DND-41 (cell line): ENCODE results near the gene NMNAT2.

Experiments
- ATAC-seq: fragments of 200-7000 bp; cut with Tn5 transposase; 3 replicates; pipeline ENCODE4 v1.9.1; 2021; ENCODE audit warnings: low read depth; ENCODE audit not compliant: insufficient read depth
- DNase-seq: peaks from one replicate; pipeline ENCODE4 v3.0.0-alpha.2; 2020
- H2AFZ ChIP-seq: 2 replicates; pipeline ENCODE4 v1.6.0; 2012; ENCODE audit warnings: low read depth, low read length
- H3K27ac ChIP-seq: 2 replicates; pipeline ENCODE4 v1.5.1; 2012; ENCODE audit warnings: low read length, inconsistent platforms
- H3K27me3 ChIP-seq: fragments of 200-600 bp; sonication (generic); 2 replicates; pipeline ENCODE4 v1.6.0; 2012; ENCODE audit warnings: low read length, mild to moderate bottlenecking, inconsistent platforms; ENCODE audit not compliant: insufficient read depth, poor library complexity
- H3K36me3 ChIP-seq: 2 replicates; pipeline ENCODE4 v1.5.1; 2012; ENCODE audit warnings: low read length, inconsistent platforms; ENCODE audit not compliant: insufficient read depth
- H3K4me1 ChIP-seq: 2 replicates; pipeline ENCODE4 v1.5.1; 2012; ENCODE audit warnings: mild to moderate bottlenecking, low read length; ENCODE audit not compliant: insufficient read depth
- H3K4me2 ChIP-seq: 2 replicates; pipeline ENCODE4 v1.6.0; 2012; ENCODE audit warnings: mild to moderate bottlenecking, moderate library complexity, low read length, inconsistent platforms; ENCODE audit not compliant: insufficient read depth
- H3K4me3 ChIP-seq, 2 experiments: fragments of 200-600 bp in 1 of 2; shearing (Covaris generic) in 1 of 2; 2 replicates each; pipeline ENCODE4 v1.5.1; 2012 to 2016; ENCODE audit warnings: inconsistent platforms in 2 of 2, low read length in 2 of 2, mild to moderate bottlenecking in 2 of 2, low read depth in 1 of 2, moderate library complexity in 1 of 2
- H3K79me2 ChIP-seq: 2 replicates; pipeline ENCODE4 v1.6.0; 2012; ENCODE audit warnings: low read length, inconsistent platforms; ENCODE audit not compliant: insufficient read depth
- H3K9ac ChIP-seq: 2 replicates; pipeline ENCODE4 v1.6.0; 2012; ENCODE audit warnings: low read depth, mild to moderate bottlenecking, inconsistent platforms, low read length, moderate library complexity
- H3K9me3 ChIP-seq: 2 replicates; pipeline ENCODE4 v1.5.1; 2012; ENCODE audit warnings: low read length, moderate library complexity, mild to moderate bottlenecking, inconsistent platforms; ENCODE audit not compliant: insufficient read depth, severe bottlenecking
- H4K20me1 ChIP-seq: 2 replicates; pipeline ENCODE4 v1.6.0; 2012; ENCODE audit warnings: low read length; ENCODE audit not compliant: insufficient read depth
- CTCF ChIP-seq: IDR thresholded peaks from 2 replicates; pipeline ENCODE4 v1.5.1; 2012; ENCODE audit warnings: borderline replicate concordance, low read length, moderate library complexity, mild to moderate bottlenecking; ENCODE audit not compliant: poor library complexity, severe bottlenecking; ENCODE audit errors: extremely low read depth
- EZH2 ChIP-seq: IDR thresholded peaks from 3 replicates; pipeline ENCODE4 v1.6.1; 2012; ENCODE audit warnings: borderline replicate concordance, low read depth, mild to moderate bottlenecking, moderate library complexity, low read length, inconsistent platforms; ENCODE audit not compliant: severe bottlenecking

The NMNAT2 gene

GRCh38 chr1:183444243-183444642 lies 26.1 kb upstream of the NMNAT2 start:
- ATAC-seq (no peak), DNase-seq (no peak)
- Histone ChIP-seq H4K20me1 (no peaks in the 10 kb centered on the region), H3K27ac (no peak overlapping the region), H3K4me3 (no peak overlapping the region), H3K79me2 (no peaks in the 10 kb centered on the region), H3K4me2 (no peak overlapping the region), H3K27me3 (peaks cover 11% of the 10 kb centered on the region), H2AFZ (no peak overlapping the region), H3K9me3 (no peaks in the 10 kb centered on the region), H3K4me1 (no peaks in the 10 kb centered on the region), H3K36me3 (no peaks in the 10 kb centered on the region), H3K9ac (no peak overlapping the region)
- TF ChIP-seq EZH2, result no peak
- no peak for TF ChIP-seq CTCF

GRCh38 chr1:183443466-183443865 lies 25.3 kb upstream of the NMNAT2 start:
- ATAC-seq, result no peak
- Histone ChIP-seq H3K9me3 (no peaks in the 10 kb centered on the region), H3K36me3 (no peaks in the 10 kb centered on the region), H4K20me1 (no peaks in the 10 kb centered on the region), H3K27me3 (peaks cover 14% of the 10 kb centered on the region), H3K4me3 (no peak overlapping the region), H3K9ac (no peak overlapping the region), H3K27ac (no peak overlapping the region), H3K4me2 (no peak overlapping the region), H3K4me1 (no peaks in the 10 kb centered on the region), H2AFZ (no peak overlapping the region), H3K79me2 (no peaks in the 10 kb centered on the region)
- DNase-seq, result no peak
- TF ChIP-seq CTCF (no peak), EZH2 (no peak)

DNA sequence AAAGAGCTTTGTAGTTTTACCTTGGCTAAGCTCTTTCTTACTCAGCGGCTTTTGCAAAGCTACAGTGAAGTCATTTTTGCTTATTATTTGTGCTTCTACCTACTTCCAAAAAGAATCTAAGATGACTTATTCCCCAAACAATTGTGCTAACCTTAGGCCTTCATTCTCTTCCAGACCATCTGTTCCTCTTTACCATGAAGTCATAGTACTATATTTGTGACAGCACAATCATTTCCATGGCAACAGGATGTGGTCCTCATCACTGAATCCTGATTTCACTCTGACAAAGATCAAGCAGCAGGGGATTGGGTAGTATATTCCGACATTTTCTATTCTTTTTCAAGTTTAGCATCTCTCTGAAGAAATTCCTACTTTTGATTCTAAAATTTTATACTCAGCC lies 24.8 kb upstream of the NMNAT2 start:
- Histone ChIP-seq H4K20me1 (no peaks in the 10 kb centered on the region), H3K4me3 (no peak overlapping the region), H3K9me3 (no peaks in the 10 kb centered on the region), H3K4me1 (no peaks in the 10 kb centered on the region), H3K27me3 (peaks cover 14% of the 10 kb centered on the region), H2AFZ (no peak overlapping the region), H3K9ac (no peak overlapping the region), H3K27ac (no peak overlapping the region), H3K4me2 (no peak overlapping the region), H3K79me2 (no peaks in the 10 kb centered on the region), H3K36me3 (no peaks in the 10 kb centered on the region)
- no peak for TF ChIP-seq EZH2
- no peak for TF ChIP-seq CTCF
- ATAC-seq (no peak), DNase-seq (no peak)

GRCh38 chr1:183438060-183438459 lies 19.9 kb upstream of the NMNAT2 start:
- DNase-seq (no peak), ATAC-seq (no peak)
- no peak overlapping the region for H3K4me3 ChIP-seq
- H3K4me2 ChIP-seq, result no peak overlapping the region
- no peaks in the 10 kb centered on the region for H3K4me1 ChIP-seq
- no peak overlapping the region for H3K9ac ChIP-seq
- TF ChIP-seq EZH2, result no peak
- TF ChIP-seq CTCF, result no peak
- H3K9me3 ChIP-seq, result no peaks in the 10 kb centered on the region
- H3K79me2 ChIP-seq, result no peaks in the 10 kb centered on the region
- H4K20me1 ChIP-seq, result no peaks in the 10 kb centered on the region
- H3K27ac ChIP-seq, result no peak overlapping the region
- peaks cover 13% of the 10 kb centered on the region for H3K27me3 ChIP-seq
- no peaks in the 10 kb centered on the region for H3K36me3 ChIP-seq
- H2AFZ ChIP-seq, result no peak overlapping the region
